WTC11 (cell line): ENCODE results near the gene ARHGAP15.

Experiments
- AFF4 ChIP-seq: sonication (generic); formaldehyde crosslinking; IDR thresholded peaks from 2 replicates; pipeline ENCODE4 v1.8.1; 2023; ENCODE audit warnings: mild to moderate bottlenecking, missing genetic modification reagents, borderline replicate concordance
- CTCF ChIP-seq: fragments of 200-600 bp; IDR thresholded peaks from 2 replicates; pipeline ENCODE4 v1.8.0; 2022; ENCODE audit warnings: antibody characterized with exemption
- ELF4 ChIP-seq: sonication (generic); formaldehyde crosslinking; IDR thresholded peaks from 2 replicates; pipeline ENCODE4 v1.8.1; 2022; ENCODE audit warnings: low read depth, mild to moderate bottlenecking, moderate library complexity, missing genetic modification reagents
- GABPB1 ChIP-seq: sonication (generic); formaldehyde crosslinking; IDR thresholded peaks from 2 replicates; pipeline ENCODE4 v1.8.1; 2023; ENCODE audit warnings: mild to moderate bottlenecking, missing genetic modification reagents
- JUN ChIP-seq: sonication (generic); formaldehyde crosslinking; IDR thresholded peaks from 2 replicates; pipeline ENCODE4 v1.8.0; 2023; ENCODE audit warnings: mild to moderate bottlenecking, missing genetic modification reagents
- NFE2L1 ChIP-seq: sonication (generic); formaldehyde crosslinking; IDR thresholded peaks from 2 replicates; pipeline ENCODE4 v1.8.1; 2023; ENCODE audit warnings: missing genetic modification reagents
- OVOL2 ChIP-seq: fragments of 250-450 bp; sonication (Bioruptor Pico); IDR thresholded peaks from 2 replicates; pipeline ENCODE4 v1.9.0; 2021; ENCODE audit warnings: mild to moderate bottlenecking, borderline replicate concordance

DNA sequence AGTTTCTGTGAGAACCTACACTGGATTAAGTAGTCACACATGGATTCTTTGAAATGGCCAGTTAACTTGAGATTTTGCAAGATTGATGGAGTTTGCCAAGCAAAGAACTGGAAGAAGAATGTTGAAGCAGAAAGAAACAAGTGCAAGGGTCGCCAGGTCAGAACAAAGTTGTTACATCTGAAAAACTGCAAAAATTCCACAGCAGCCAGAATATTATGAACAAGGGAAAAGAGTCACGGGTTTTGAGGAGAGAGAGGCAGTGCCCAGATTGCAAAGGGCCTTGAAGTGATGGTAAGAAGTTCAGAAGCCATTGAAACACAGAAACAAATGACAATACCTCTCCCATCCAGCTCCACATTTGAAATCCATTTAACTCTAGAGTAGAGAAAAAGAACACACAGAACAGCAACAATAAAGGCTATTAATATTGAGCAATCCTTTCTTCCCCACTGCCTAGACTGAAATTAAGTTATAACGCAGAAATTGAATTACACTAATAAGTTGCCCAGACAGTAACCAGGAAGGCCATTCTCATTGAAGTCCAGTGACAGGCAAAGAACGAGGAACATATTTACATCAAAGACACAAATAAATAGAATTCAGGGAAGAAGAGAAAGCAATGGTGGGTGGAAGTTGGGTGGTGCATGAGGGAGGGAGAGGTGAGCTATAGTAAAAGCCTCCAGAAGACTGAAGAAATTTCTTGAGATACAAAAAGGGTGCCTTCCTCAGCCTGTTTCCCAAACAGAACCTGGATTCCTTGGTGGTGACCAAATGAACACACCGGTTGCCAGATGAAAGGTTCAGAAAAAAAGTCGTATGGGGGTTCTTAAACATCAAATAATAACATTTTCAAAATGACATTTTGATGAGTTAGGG lies 80.6 kb downstream of the ARHGAP15 start:
- no peak for TF ChIP-seq CTCF
- TF ChIP-seq GABPB1 (CRISPR knock-in tag), result no peak
- TF ChIP-seq NFE2L1 (CRISPR knock-in tag), result no peak
- no peak for TF ChIP-seq AFF4 (CRISPR knock-in tag)
- no peak for TF ChIP-seq OVOL2 (CRISPR knock-in tag)
- no peak for TF ChIP-seq ELF4 (CRISPR knock-in tag)
- no peak for TF ChIP-seq JUN (CRISPR knock-in tag)
